Large intestine (tissue), 3 donors: ENCODE results near the gene OR2AG1. TPM values are rescaled to one million over a fixed set of nuclear protein-coding genes. Genes with fewer than 3 reads are reported as not detected.
"Not testable (repeated sequence)": the region's sequence is repeated elsewhere in the genome, so short reads cannot be mapped to it uniquely, and the experiment has no call there.

Source experiments
- DNase-seq, 2 donors: peaks; one replicate each; pipeline versions ENCODE4 v3.0.0 to v3.0.0-alpha.2; 2013
- H3K27ac ChIP-seq: one replicate; pipeline ENCODE4 v1.5.1; 2013; ENCODE audit warnings: low read length
- H3K27me3 ChIP-seq: 2 replicates; pipeline ENCODE4 v1.6.1; 2013; ENCODE audit warnings: low read length; ENCODE audit not compliant: control insufficient read depth, insufficient read depth
- H3K36me3 ChIP-seq: 2 replicates; pipeline ENCODE4 v1.6.1; 2013; ENCODE audit warnings: low read length; ENCODE audit not compliant: control insufficient read depth, insufficient read depth
- H3K4me1 ChIP-seq: one replicate; pipeline ENCODE4 v1.6.1; 2013; ENCODE audit warnings: low read length; ENCODE audit not compliant: control insufficient read depth, insufficient read depth
- H3K4me3 ChIP-seq: one replicate; pipeline ENCODE4 v1.5.1; 2013; ENCODE audit warnings: low read length
- H3K9me3 ChIP-seq: one replicate; pipeline ENCODE4 v1.6.1; 2013; ENCODE audit warnings: mild to moderate bottlenecking, low read depth, low read length, moderate library complexity; ENCODE audit not compliant: control insufficient read depth
- WGBS: methylation state at CpG from one replicate; pipeline ENCODE4 v1.1.5; 2013; ENCODE audit warnings: low lambda C conversion rate; ENCODE audit not compliant: insufficient coverage; 5-methylcytosine and 5-hydroxymethylcytosine counted together
- polyA plus RNA-seq: library from polyadenylated mRNA; unstranded; fragments of 120-200 nt; gene quantifications from one replicate; pipeline ENCODE4 v1.2.1, GENCODE V29; 2013

The OR2AG1 gene
- polyA plus RNA-seq, 1 donor, result 0.07 TPM

DNA sequence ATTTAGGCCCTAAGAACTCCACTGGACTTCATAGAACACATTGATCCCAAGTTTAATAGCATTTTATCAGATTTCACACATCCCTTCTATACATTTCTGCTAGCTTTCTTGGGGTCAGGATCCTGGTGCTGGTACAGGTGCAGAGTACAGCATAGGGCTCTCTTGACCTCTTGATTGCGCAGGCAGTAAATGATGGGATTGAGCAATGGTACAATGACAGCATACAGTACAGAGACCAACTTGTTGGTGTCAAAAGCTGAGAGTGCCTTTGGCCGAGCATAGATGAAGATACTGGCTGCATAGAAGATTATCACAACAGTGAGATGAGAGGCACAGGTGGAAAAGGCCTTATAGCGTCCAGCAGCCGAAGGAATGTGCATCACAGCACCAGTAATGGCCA, 11.8 kb downstream of the OR2AG1 start:
- H3K4me1 ChIP-seq, result no peaks in the 10 kb centered on the region
- H3K4me3 ChIP-seq, result no peak overlapping the region
- DNase-seq, result peak; percentile 54 to 68
- WGBS, result no CpG with 5 or more reads among the region's 4 CpGs
- no peaks in the 10 kb centered on the region for H3K27me3 ChIP-seq
- H3K27ac ChIP-seq, result no peak overlapping the region
- no peaks in the 10 kb centered on the region for H3K36me3 ChIP-seq
- no peaks in the 10 kb centered on the region for H3K9me3 ChIP-seq

DNA sequence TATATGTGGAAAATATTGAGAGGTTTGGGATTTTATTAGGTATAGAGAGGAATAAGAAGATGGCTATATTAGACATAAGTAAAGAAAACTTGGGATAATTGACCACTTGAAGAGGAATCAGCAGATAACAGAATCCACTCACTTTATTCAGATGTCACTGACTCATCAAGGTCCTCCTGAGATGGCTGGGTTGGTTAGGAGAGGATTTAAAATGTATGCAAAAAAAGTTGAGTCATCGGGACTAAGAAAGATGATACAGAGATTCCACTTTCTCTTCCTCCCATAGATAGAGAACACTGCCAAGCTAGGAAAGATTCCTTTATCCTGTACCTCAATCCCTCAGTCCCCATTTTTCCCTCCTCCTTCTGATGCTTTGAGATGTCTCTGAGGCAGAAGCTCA, 16.6 kb downstream of the OR2AG1 start, which contains the start of gene OR6A2:
TSS of gene OR6A2 (minus strand) at position 288 of the 400 bp plus-strand sequence. CDS start 3,981 bp downstream, outside the sequence.
- no peak for DNase-seq
- no peaks in the 10 kb centered on the region for H3K4me1 ChIP-seq
- no peak within 1 kb of the TSS for H3K27ac ChIP-seq
- H3K4me3 ChIP-seq, result no peak within 1 kb of the TSS
- no CpG with 5 or more reads among the region's 1 CpG for WGBS
- no peaks in the 10 kb centered on the region for H3K9me3 ChIP-seq
- H3K27me3 ChIP-seq, result no peaks in the 10 kb centered on the region
- H3K36me3 ChIP-seq, result no peaks in the 10 kb centered on the region

DNA sequence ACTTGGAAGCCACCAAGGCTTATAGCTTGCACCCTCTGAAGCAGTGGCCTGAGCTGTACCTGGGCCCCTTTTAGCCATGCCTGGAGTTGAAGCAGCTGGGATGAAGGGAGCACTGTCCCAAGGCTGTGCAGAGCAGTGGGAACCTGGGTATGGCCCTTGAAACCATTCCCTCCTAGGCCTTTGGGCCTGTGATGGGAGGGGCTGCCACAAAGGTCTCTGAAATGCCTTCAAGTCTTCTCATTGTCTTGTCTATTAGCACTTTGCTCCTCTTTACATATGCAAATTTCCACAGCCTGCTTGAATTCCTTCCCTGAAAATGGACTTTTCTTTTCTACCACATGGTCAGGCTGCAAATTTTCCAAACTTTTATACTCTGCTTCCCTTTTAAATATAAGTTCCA, 18.3 kb downstream of the OR2AG1 start:
- not testable (repeated sequence) for H3K27ac ChIP-seq, H3K4me1 ChIP-seq, H3K9me3 ChIP-seq, DNase-seq, H3K36me3 ChIP-seq, H3K4me3 ChIP-seq, H3K27me3 ChIP-seq

DNA sequence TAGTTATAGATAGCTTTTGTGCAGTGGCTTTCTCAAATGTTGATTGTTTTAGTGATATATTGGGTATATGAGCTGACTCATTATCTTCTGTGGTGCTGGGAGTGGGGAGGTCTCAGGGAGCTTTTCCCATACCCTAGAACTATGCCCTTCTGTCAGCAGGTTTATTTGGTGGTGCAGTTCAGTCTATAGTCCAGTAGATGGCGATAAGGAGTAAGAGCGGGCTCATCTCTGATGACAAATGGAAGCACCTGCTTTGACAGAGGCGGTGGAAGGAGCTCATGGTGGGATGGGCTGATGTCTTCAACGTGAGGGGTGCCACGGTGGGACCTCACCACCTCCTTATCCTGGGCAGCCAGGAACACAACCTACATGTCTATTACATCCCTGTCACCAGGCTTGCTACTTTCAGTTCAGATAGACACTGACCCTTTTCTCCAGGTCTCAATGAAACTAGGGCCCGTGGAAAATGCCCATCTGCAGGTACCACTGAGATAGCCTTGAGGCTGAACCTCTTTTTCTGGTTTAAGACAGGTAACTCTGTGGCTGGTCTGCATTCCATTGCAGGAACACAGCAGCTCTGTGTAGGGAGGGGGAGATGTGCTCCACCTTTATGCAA, 29.7 kb downstream of the OR2AG1 start:
- WGBS, result no CpG with 5 or more reads among the region's 6 CpGs
- H3K4me3 ChIP-seq, result no peak overlapping the region
- peak; percentile 13 to 40 for DNase-seq

DNA sequence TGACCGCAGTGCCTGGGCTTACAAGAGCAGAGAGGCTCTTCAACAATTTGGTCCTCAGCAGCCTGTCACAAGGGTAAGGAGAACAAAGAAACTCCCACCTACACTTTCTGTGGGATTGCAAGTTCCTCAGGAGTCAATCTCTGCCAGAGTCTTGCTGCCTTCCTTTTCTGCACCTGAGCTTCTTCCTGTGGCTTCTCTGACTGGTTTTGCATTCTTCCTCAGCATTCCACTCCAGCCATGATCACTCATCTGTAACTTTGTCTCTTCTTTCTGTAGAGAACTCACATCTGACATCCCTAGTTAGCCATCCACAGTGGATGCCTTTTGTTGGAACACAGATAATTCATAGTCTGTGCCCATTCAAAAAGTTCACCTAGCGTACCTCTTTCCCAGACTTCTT, 30.8 kb downstream of the OR2AG1 start:
- 50% methylated on average over 1 of the region's 2 CpGs for WGBS
- Histone ChIP-seq H3K4me3 (no peak overlapping the region), H3K4me1 (no peaks in the 10 kb centered on the region), H3K27me3 (no peaks in the 10 kb centered on the region), H3K36me3 (no peaks in the 10 kb centered on the region), H3K27ac (no peak overlapping the region), H3K9me3 (peaks cover 4% of the 10 kb centered on the region)
- DNase-seq, result no peak

More for the DNA sequence above, 29.7 kb downstream of the OR2AG1 start:
- no peaks in the 10 kb centered on the region for H3K27me3 ChIP-seq
- no peaks in the 10 kb centered on the region for H3K36me3 ChIP-seq
- H3K27ac ChIP-seq, result no peak overlapping the region
- no peaks in the 10 kb centered on the region for H3K9me3 ChIP-seq
- no peaks in the 10 kb centered on the region for H3K4me1 ChIP-seq

DNA sequence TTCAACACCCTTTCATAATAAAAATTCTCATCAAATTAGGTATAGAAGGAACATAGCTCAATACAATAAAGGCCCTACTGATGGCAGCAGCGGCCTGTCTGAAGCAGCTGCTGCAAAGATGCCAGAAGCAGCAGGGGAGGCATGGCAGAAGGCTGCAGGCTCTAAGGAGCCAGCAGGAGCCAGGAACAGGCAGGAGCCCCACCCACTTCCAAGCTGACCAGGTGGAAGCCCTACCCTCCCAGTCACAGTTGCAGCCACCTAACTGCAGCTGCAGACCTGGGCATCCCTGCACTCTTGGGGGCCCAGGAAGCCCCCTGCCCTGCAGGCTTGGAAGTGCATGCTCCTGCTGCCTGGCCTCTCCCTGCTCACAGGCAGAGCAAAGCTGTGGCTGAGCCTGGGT, 34.9 kb downstream of the OR2AG1 start:
- no peaks in the 10 kb centered on the region for H3K4me1 ChIP-seq
- DNase-seq, result no peak
- H3K27ac ChIP-seq, result no peak overlapping the region
- no peak overlapping the region for H3K4me3 ChIP-seq
- H3K27me3 ChIP-seq, result no peaks in the 10 kb centered on the region
- peaks cover 4% of the 10 kb centered on the region for H3K9me3 ChIP-seq
- no peaks in the 10 kb centered on the region for H3K36me3 ChIP-seq
- WGBS, result no CpG with 5 or more reads among the region's 1 CpG

DNA sequence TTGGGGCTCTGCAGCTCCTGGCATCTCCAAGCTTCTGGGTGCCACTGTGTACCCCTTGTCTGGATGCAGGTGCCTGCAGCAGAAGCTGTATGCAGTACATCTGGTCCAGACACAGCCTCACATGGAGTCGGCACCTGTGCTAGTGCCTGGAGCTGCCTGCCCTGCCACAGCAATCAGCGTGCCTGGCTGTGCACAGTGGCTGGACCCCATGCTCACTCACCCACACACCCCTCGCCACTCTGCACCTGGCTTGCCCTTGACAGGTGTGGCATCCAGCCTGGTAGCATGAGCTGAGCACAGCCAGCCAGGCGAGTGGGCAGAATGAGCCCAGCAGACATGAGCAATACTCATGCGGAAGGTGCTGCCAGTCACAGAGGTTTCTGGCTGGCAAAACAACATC, 36.1 kb downstream of the OR2AG1 start:
- DNase-seq, result no peak
- no CpG with 5 or more reads among the region's 5 CpGs for WGBS
- Histone ChIP-seq H3K4me1 (no peaks in the 10 kb centered on the region), H3K4me3 (no peak overlapping the region), H3K27ac (no peak overlapping the region), H3K27me3 (no peaks in the 10 kb centered on the region), H3K36me3 (no peaks in the 10 kb centered on the region), H3K9me3 (peaks cover 4% of the 10 kb centered on the region)

DNA sequence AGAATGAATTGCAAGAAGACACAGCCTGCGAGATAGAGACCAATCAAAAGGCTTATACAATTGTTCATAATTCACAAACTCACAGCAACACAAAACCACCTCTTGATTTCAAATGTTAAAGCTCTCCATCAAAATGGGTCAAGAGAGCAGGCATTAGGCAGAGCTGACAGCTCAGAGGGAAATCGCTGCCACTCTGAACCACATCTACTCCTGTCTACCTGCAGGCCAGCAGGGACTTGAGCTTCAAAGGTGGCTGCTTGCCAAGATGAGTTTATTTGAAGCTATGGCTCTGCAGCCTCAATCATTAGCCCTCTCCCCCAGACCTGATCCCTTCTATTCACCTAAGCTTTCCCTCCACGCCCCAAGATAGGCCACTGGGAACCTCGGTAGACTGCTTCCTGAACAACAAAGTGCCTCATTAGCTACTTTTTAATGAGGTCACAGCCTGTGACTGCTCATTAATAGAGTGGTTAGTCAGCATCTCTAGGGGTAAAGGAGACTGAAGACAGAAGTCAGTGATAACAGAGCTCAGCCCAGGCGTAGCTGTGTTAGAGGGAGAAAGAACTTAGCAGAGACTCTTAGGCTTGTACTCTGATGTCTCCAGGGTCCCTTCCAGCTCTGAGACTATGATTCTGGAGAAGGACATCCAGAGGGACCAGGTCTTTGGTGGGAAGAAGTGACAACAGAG, 41.5 kb downstream of the OR2AG1 start:
- WGBS, result no CpG with 5 or more reads among the region's 5 CpGs
- no peaks in the 10 kb centered on the region for H3K36me3 ChIP-seq
- H3K4me1 ChIP-seq, result no peaks in the 10 kb centered on the region
- no peak overlapping the region for H3K4me3 ChIP-seq
- H3K27ac ChIP-seq, result no peak overlapping the region
- no peaks in the 10 kb centered on the region for H3K9me3 ChIP-seq
- no peak for DNase-seq
- no peaks in the 10 kb centered on the region for H3K27me3 ChIP-seq

DNA sequence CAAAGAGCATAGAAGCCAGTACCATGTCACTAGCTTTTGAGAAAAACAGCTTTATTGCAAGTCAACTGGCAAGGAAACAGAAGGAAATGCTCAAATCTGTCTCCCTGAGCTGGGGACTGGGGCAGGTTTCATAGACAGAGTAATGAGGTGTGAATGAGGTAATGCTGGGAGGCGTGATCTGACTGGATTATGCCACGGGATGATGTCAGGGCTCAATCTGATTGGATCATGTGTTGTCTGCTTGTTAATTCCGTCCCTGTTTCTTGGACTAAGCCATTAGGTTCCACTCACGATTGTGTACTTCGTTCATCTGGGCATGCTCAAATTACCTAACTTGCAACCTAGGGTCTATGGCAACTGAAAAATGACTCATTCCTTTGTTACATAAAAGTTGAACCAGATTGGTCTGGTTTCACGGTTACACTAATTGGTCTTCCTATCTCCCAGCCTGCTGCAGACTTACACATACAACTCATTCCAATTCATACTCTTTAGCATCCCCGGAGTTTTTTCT, 42.5 kb downstream of the OR2AG1 start:
- Histone ChIP-seq H3K4me1 (no peaks in the 10 kb centered on the region), H3K9me3 (no peaks in the 10 kb centered on the region), H3K4me3 (no peak overlapping the region), H3K36me3 (no peaks in the 10 kb centered on the region), H3K27ac (no peak overlapping the region), H3K27me3 (no peaks in the 10 kb centered on the region)
- no peak for DNase-seq
- 89% methylated on average over 3 of the region's 7 CpGs for WGBS

DNA sequence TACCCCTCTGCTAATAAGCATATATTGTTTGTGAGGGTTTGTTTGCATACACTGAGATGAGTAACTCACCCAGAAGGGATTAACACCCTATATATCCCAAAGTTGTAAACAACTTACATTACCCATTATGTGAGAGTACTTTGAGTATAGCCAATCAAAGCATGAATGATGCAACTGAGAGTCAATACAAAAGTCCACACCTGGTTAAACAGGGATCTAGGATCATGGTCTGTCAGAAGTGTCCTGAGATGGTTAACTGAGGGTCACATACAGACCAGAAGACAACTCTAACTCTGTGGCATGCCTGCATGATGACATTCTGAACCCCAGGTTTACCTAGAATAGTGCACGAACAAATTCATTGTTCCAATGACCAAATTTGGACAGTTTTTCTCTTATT, 45.3 kb downstream of the OR2AG1 start:
- WGBS, result 67% methylated on average over 1 of the region's 1 CpG
- H3K4me3 ChIP-seq, result no peak overlapping the region

DNA sequence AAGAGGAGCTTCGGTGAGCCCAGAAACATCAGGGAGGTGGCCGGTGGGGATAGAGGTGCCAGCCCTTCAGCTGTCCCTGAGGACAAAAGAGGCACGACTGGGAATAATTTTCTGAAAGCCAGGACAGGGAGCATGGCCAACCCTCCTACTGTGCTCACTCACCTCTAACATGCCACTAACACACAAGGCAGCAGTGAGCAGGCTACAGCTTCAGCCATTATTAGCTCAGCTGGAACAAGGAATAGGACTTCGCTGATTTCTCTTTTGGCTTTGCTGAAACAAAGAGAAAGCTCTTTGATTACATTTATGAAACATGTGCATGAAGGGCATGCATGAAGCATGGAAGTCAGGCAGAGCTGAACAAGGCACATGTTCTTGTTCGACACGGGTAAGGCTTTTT, 50.5 kb downstream of the OR2AG1 start:
- no peaks in the 10 kb centered on the region for H3K27me3 ChIP-seq
- H3K4me3 ChIP-seq, result no peak overlapping the region
- no peak overlapping the region for H3K27ac ChIP-seq
- no peaks in the 10 kb centered on the region for H3K9me3 ChIP-seq
- H3K36me3 ChIP-seq, result no peaks in the 10 kb centered on the region
- no peaks in the 10 kb centered on the region for H3K4me1 ChIP-seq
- no peak for DNase-seq
- no CpG with 5 or more reads among the region's 6 CpGs for WGBS

More for the DNA sequence above, 45.3 kb downstream of the OR2AG1 start:
- H3K27ac ChIP-seq, result no peak overlapping the region
- H3K27me3 ChIP-seq, result no peaks in the 10 kb centered on the region
- no peaks in the 10 kb centered on the region for H3K4me1 ChIP-seq
- DNase-seq, result no peak
- no peaks in the 10 kb centered on the region for H3K9me3 ChIP-seq
- no peaks in the 10 kb centered on the region for H3K36me3 ChIP-seq
